Neural cell (in vitro differentiated cells): ENCODE results near the gene BRAF. TPM values are rescaled to one million over a fixed set of nuclear protein-coding genes. Genes with fewer than 3 reads are reported as not detected.
"Not testable (repeated sequence)": the region's sequence is repeated elsewhere in the genome, so short reads cannot be mapped to it uniquely, and the experiment has no call there.

Experiments
- H2AFZ ChIP-seq: fragments of 200-600, 300-800 bp; sonication (generic), shearing (Covaris generic); 2 replicates; pipeline ENCODE4 v1.6.0; 2014; ENCODE audit warnings: low read depth, mild to moderate bottlenecking, antibody characterized with exemption, low read length, moderate library complexity
- H3F3A ChIP-seq: fragments of 200-600 bp; shearing (Covaris generic); 2 replicates; pipeline ENCODE4 v1.6.1; 2016; ENCODE audit warnings: mild to moderate bottlenecking, moderate library complexity, mixed read lengths, antibody characterized with exemption, low read length; ENCODE audit not compliant: insufficient read depth, poor library complexity, severe bottlenecking
- H3K27ac ChIP-seq: fragments of 200-600, 300-800 bp; sonication (generic), shearing (Covaris generic); 2 replicates; pipeline ENCODE4 v1.5.1; 2014; ENCODE audit warnings: mild to moderate bottlenecking, low read length, moderate library complexity
- H3K27me3 ChIP-seq: fragments of 300-800, 200-600 bp; sonication (generic), shearing (Covaris generic); 2 replicates; pipeline ENCODE4 v1.6.0; 2014; ENCODE audit warnings: mild to moderate bottlenecking, low read depth, low read length, moderate library complexity; ENCODE audit not compliant: insufficient read depth
- H3K36me3 ChIP-seq: fragments of 300-800, 200-600 bp; sonication (generic), shearing (Covaris generic); 2 replicates; pipeline ENCODE4 v1.5.1; 2014; ENCODE audit warnings: mild to moderate bottlenecking, antibody characterized with exemption, low read length, moderate library complexity; ENCODE audit not compliant: insufficient read depth
- H3K4me2 ChIP-seq: fragments of 300-800, 200-600 bp; sonication (generic), shearing (Covaris generic); 2 replicates; pipeline ENCODE4 v1.6.0; 2014; ENCODE audit warnings: mild to moderate bottlenecking, low read length
- H3K4me3 ChIP-seq: fragments of 300-800, 200-600 bp; sonication (generic), shearing (Covaris generic); 2 replicates; pipeline ENCODE4 v1.5.1; 2014; ENCODE audit warnings: mild to moderate bottlenecking, low read length, moderate library complexity
- H3K79me2 ChIP-seq: fragments of 200-600 bp; shearing (Covaris generic); replicated peaks from 2 replicates; pipeline ENCODE4 v1.6.0; 2014; ENCODE audit warnings: mild to moderate bottlenecking, low read length, moderate library complexity; ENCODE audit not compliant: insufficient read depth
- H3K9ac ChIP-seq: fragments of 300-800, 200-600 bp; sonication (generic), shearing (Covaris generic); 2 replicates; pipeline ENCODE4 v1.6.1; 2016; ENCODE audit warnings: mild to moderate bottlenecking, low read length, mixed read lengths
- H3K9me2 ChIP-seq: fragments of 200-600 bp; shearing (Covaris generic); 2 replicates; pipeline ENCODE4 v1.6.1; 2016; ENCODE audit warnings: mild to moderate bottlenecking, low read length, mixed read lengths; ENCODE audit not compliant: insufficient read depth
- H3K9me3 ChIP-seq: fragments of 200-600, 300-800 bp; sonication (generic), shearing (Covaris generic); 2 replicates; pipeline ENCODE4 v1.6.1; 2016; ENCODE audit warnings: mild to moderate bottlenecking, mixed run types, low read length, moderate library complexity, mixed read lengths
- H4K20me1 ChIP-seq: fragments of 200-600 bp; shearing (Covaris generic); 2 replicates; pipeline ENCODE4 v1.6.1; 2016; ENCODE audit warnings: mild to moderate bottlenecking, mixed run types; ENCODE audit not compliant: insufficient read depth
- EP300 ChIP-seq: fragments of 450-650 bp; conservative IDR thresholded peaks from 2 replicates; pipeline ENCODE4 v1.6.1; 2014; ENCODE audit warnings: antibody characterized with exemption, mild to moderate bottlenecking, moderate library complexity; ENCODE audit not compliant: poor library complexity, severe bottlenecking
- EZH2 ChIP-seq: fragments of 200-600, 300-800 bp; shearing (Covaris generic), sonication (generic); IDR thresholded peaks from 2 replicates; pipeline ENCODE4 v1.6.1; 2014; ENCODE audit warnings: antibody characterized with exemption, low read length, borderline replicate concordance, mild to moderate bottlenecking; ENCODE audit not compliant: insufficient read depth, poor library complexity, severe bottlenecking
- MXI1 ChIP-seq: fragments of 450-650 bp; conservative IDR thresholded peaks from 2 replicates; pipeline ENCODE4 v1.6.1; 2014; ENCODE audit warnings: antibody characterized with exemption, mild to moderate bottlenecking; ENCODE audit not compliant: poor library complexity, severe bottlenecking
- POLR2AphosphoS5 ChIP-seq: IDR thresholded peaks from 2 replicates; pipeline ENCODE4 v1.6.1; 2012
- RAD21 ChIP-seq: fragments of 450-650 bp; conservative IDR thresholded peaks from 2 replicates; pipeline ENCODE4 v1.6.1; 2014; ENCODE audit warnings: antibody characterized with exemption, mild to moderate bottlenecking, moderate library complexity
- SMC3 ChIP-seq: fragments of 450-650 bp; conservative IDR thresholded peaks from 2 replicates; pipeline ENCODE4 v1.6.1; 2014; ENCODE audit warnings: antibody characterized with exemption, mild to moderate bottlenecking, moderate library complexity; ENCODE audit not compliant: poor library complexity
- TAF1 ChIP-seq: IDR thresholded peaks from 2 replicates; pipeline ENCODE4 v1.6.1; 2012; ENCODE audit warnings: low read depth
- polyA plus RNA-seq: library from polyadenylated mRNA; depleted of rRNA; stranded (reverse); fragments of >200 nt; gene quantifications from 2 replicates; pipeline ENCODE4 v1.2.3, GENCODE V29; 2014
- TF ChIP-seq, protein P1 (sequence below): fragments of 450-650 bp; IDR thresholded peaks from 2 replicates; pipeline ENCODE4 v1.5.1; 2014; ENCODE audit warnings: antibody characterized with exemption, mild to moderate bottlenecking, moderate library complexity; ENCODE audit not compliant: poor library complexity, severe bottlenecking
- TF ChIP-seq, protein P2 (sequence below): IDR thresholded peaks from 2 replicates; pipeline ENCODE4 v1.6.1; 2012; ENCODE audit warnings: borderline replicate concordance

The BRAF gene
- polyA plus RNA-seq, 1 donor from 2014 or later: 31.7 TPM

DNA sequence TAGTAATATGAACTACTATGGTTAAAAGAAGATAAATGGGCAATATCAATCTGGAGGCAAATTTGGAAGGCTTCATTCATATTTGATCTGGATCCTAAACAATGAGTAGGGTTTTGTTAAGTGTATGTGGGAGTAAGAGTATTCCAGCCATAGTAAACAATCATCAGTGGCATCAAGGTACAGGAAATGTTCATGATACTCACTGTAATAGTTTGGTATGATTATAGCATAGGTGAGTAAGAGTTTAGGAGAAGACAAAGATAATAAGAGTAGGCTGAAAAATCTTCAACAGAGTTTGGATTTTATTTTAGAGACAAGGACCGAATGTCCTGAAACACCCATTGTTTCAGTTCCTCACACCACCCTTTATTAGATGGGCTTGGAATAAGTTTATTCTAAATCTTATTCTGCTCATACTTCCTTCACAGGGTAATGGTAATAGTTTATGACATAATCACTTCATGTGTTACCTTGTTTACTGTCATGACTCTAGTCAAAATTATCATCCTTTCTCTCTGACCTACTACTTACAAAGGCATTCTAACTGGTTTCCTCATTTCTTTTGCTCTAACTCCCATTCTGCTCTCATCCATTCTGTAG, 38.9 kb downstream of the BRAF start:
- H3K36me3 ChIP-seq: no peaks in the 10 kb centered on the region
- no peak overlapping the region for H3K4me2 ChIP-seq
- no peak overlapping the region for H2AFZ ChIP-seq
- no peaks in the 10 kb centered on the region for H3K9me3 ChIP-seq
- H3K9me2 ChIP-seq: no peaks in the 10 kb centered on the region
- peaks cover 75% of the 10 kb centered on the region for H3K79me2 ChIP-seq
- no peak for TF ChIP-seq EP300
- no peak for TF ChIP-seq TAF1
- TF ChIP-seq, protein P1, sequence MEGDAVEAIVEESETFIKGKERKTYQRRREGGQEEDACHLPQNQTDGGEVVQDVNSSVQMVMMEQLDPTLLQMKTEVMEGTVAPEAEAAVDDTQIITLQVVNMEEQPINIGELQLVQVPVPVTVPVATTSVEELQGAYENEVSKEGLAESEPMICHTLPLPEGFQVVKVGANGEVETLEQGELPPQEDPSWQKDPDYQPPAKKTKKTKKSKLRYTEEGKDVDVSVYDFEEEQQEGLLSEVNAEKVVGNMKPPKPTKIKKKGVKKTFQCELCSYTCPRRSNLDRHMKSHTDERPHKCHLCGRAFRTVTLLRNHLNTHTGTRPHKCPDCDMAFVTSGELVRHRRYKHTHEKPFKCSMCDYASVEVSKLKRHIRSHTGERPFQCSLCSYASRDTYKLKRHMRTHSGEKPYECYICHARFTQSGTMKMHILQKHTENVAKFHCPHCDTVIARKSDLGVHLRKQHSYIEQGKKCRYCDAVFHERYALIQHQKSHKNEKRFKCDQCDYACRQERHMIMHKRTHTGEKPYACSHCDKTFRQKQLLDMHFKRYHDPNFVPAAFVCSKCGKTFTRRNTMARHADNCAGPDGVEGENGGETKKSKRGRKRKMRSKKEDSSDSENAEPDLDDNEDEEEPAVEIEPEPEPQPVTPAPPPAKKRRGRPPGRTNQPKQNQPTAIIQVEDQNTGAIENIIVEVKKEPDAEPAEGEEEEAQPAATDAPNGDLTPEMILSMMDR: no peak
- no peak for TF ChIP-seq POLR2AphosphoS5
- TF ChIP-seq, protein P2, sequence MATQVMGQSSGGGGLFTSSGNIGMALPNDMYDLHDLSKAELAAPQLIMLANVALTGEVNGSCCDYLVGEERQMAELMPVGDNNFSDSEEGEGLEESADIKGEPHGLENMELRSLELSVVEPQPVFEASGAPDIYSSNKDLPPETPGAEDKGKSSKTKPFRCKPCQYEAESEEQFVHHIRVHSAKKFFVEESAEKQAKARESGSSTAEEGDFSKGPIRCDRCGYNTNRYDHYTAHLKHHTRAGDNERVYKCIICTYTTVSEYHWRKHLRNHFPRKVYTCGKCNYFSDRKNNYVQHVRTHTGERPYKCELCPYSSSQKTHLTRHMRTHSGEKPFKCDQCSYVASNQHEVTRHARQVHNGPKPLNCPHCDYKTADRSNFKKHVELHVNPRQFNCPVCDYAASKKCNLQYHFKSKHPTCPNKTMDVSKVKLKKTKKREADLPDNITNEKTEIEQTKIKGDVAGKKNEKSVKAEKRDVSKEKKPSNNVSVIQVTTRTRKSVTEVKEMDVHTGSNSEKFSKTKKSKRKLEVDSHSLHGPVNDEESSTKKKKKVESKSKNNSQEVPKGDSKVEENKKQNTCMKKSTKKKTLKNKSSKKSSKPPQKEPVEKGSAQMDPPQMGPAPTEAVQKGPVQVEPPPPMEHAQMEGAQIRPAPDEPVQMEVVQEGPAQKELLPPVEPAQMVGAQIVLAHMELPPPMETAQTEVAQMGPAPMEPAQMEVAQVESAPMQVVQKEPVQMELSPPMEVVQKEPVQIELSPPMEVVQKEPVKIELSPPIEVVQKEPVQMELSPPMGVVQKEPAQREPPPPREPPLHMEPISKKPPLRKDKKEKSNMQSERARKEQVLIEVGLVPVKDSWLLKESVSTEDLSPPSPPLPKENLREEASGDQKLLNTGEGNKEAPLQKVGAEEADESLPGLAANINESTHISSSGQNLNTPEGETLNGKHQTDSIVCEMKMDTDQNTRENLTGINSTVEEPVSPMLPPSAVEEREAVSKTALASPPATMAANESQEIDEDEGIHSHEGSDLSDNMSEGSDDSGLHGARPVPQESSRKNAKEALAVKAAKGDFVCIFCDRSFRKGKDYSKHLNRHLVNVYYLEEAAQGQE: no peak
- no peak for TF ChIP-seq EZH2
- no peak for TF ChIP-seq SMC3
- no peak for TF ChIP-seq RAD21
- no peak for TF ChIP-seq MXI1
- no peak overlapping the region for H3K27ac ChIP-seq
- H3K9ac ChIP-seq: no peak overlapping the region
- H3K27me3 ChIP-seq: no peaks in the 10 kb centered on the region
- H3K4me3 ChIP-seq: no peak overlapping the region
- no peaks in the 10 kb centered on the region for H3F3A ChIP-seq
- no peaks in the 10 kb centered on the region for H4K20me1 ChIP-seq

DNA sequence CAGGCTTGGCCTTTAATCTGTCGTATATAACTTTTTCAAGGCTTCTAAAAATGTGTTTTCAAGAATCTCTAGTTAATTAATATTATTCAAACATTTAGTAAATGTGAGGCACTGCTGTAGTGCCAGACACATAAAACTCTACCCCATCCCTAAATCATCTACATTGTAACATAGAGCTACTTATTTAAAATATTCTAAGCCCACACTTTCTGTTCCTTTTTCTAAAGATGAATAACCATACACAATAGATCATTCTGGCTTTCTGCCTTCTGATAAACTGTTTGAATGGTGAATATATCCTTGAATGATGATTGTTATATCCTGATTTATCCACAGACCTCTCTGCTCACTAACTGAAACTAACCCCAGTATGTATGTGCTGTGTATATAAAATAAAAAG, 41.4 kb downstream of the BRAF start:
- Histone ChIP-seq H3K27ac (no peak overlapping the region), H3K9me3 (no peaks in the 10 kb centered on the region), H3K27me3 (no peaks in the 10 kb centered on the region), H3K9ac (no peak overlapping the region), H3K36me3 (no peaks in the 10 kb centered on the region), H3K9me2 (no peaks in the 10 kb centered on the region), H4K20me1 (no peaks in the 10 kb centered on the region), H3K4me3 (no peak overlapping the region), H3K4me2 (no peak overlapping the region), H3F3A (no peaks in the 10 kb centered on the region), H2AFZ (no peak overlapping the region), H3K79me2 (peaks cover 63% of the 10 kb centered on the region)
- TF ChIP-seq MXI1 (no peak), POLR2AphosphoS5 (no peak), EZH2 (no peak), SMC3 (no peak), RAD21 (no peak), TAF1 (no peak), EP300 (no peak)
- TF ChIP-seq, protein P2: no peak
- TF ChIP-seq, protein P1: no peak

DNA sequence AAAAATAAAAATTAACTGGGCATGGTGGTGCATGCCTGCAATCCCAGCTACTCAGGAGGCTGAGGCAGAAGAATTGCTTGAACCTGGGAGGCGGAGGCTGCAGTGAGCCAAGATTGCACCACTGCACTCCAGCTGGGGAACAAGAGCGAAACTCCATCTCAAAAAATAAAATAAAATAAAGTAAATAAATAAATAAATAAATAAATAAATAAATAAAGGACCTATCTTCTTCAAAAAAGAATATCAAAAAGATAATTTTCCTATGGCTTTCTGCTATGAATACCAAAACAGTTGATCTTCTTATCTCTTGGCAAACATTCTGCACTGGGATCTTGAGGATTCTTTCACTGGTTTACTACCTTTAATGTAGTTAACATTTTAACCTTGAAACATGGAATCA, 41.9 kb downstream of the BRAF start:
- H3F3A ChIP-seq, H3K4me3 ChIP-seq, H3K27ac ChIP-seq, H4K20me1 ChIP-seq, H3K4me2 ChIP-seq, H3K9me2 ChIP-seq, H3K9ac ChIP-seq, H2AFZ ChIP-seq, H3K36me3 ChIP-seq, H3K9me3 ChIP-seq, H3K27me3 ChIP-seq: not testable (repeated sequence)
- peaks cover 63% of the 10 kb centered on the region for H3K79me2 ChIP-seq
